GM13977 (cell line): Measurements from ENCODE around the gene ELOVL5.

ENCODE experiments used
- DNase-seq: peaks from one replicate; pipeline ENCODE4 v3.0.0; 2012; ENCODE audit warnings: low spot score
- in situ Hi-C: fragments of 300-500 bp; cut with MboI; formaldehyde crosslinking; loops from one replicate; pipeline ENCODE4 v1.12.0; 2022; ENCODE audit warnings: low sequenced_read_pairs, low pct_unique_long_range_greater_than_20kb, mixed read lengths, inconsistent platforms; ENCODE audit not compliant: unreplicated experiment
- TF ChIP-seq, protein P1 (sequence below): IDR thresholded peaks from 2 replicates; pipeline ENCODE4 v1.5.1; 2012; ENCODE audit warnings: mild to moderate bottlenecking, control low read depth; ENCODE audit not compliant: insufficient read depth; ENCODE audit errors: extremely low read depth, missing control alignments

The ELOVL5 gene

DNA sequence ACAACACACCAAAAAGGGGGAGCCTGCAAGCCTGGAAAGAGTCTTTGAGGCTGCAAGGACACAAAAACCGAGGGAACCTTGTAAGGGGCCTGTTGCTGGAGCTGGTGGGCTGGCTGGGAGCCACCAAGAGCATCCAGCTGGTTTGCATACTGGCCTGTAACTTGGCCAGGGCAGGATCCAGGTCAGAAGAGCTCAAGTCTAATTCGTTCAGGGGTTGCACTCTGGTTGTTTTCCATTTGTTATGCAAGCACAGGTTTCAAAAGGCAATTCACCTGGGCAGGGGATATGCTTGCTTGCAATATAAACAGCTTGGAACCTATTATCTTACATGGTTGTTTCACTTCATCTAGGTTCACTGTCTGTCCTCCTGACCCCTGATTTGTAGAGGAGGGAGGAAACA is 101.8 kb downstream of the ELOVL5 start:
- DNase-seq: no peak
- in situ Hi-C loops: no loop called here
- TF ChIP-seq, protein P1, sequence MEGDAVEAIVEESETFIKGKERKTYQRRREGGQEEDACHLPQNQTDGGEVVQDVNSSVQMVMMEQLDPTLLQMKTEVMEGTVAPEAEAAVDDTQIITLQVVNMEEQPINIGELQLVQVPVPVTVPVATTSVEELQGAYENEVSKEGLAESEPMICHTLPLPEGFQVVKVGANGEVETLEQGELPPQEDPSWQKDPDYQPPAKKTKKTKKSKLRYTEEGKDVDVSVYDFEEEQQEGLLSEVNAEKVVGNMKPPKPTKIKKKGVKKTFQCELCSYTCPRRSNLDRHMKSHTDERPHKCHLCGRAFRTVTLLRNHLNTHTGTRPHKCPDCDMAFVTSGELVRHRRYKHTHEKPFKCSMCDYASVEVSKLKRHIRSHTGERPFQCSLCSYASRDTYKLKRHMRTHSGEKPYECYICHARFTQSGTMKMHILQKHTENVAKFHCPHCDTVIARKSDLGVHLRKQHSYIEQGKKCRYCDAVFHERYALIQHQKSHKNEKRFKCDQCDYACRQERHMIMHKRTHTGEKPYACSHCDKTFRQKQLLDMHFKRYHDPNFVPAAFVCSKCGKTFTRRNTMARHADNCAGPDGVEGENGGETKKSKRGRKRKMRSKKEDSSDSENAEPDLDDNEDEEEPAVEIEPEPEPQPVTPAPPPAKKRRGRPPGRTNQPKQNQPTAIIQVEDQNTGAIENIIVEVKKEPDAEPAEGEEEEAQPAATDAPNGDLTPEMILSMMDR: no peak

DNA sequence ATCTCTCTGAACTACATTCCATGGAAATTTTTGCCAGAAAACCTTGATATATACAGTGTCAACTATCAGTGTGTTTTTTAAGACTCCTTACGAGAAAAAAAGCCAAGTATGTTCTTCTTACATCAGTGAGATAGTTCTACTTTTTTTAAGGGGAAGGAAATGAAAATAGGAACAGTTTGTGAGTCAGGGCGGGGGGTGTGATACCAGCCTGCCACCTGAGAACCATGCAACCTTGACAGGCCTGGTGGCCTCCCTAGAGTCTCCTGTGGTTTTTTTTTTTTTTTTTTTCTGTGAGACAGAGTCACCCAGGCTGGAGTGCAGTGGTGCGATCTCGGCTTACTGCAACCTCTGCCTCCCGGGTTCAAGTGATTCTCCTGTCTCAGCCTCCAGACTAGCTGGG is 103.8 kb downstream of the ELOVL5 start:
- DNase-seq: peak; percentile 53
- in situ Hi-C loops: no loop called here
- TF ChIP-seq, protein P1: no peak

DNA sequence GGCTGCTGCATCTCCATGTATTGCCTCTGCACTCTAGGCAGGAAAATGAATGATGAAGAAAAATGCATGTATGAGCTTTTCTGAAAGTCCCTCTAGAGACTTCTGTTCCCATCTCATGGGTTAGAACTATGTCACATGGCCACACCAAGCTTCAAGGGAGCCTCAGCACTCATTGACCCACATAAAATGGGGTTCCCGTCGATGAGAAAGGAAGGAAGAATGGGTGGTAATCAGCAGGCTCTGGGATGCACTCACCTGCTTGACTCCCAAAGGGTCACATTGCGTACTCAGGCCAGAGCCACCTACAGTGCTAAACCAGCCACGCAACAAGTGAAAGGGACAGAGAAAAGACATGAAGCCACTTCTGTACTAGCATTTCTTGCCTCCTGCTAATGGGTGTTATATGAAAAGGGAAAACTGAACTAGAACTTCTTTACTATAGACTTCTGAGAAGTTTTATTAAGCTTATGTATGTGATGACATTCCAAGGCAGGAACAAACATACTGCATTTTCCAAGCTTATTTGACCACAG is 104.3 kb downstream of the ELOVL5 start:
- DNase-seq: no peak
- in situ Hi-C loops: no loop called here
- TF ChIP-seq, protein P1: no peak

DNA sequence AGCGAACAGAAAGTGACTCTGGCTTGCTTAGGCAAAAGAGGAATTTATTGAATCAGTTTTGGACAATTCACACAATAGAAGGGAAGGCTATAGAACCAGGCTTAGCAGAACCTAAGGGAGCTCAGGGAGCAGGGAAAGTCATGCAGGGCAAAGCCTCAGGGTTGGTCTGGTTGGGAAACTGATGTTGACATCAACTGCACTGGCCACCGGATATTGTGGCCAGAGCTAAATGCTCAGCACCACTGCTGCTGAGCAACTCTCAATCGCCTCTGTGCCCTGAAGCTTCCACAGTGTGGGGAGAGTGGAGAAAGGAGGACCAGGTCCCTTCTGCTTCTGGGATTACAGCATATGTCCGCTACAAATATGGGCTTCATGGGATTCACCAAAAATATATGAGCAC is 106.8 kb downstream of the ELOVL5 start:
- in situ Hi-C loops: no loop called here
- no peak for DNase-seq

DNA sequence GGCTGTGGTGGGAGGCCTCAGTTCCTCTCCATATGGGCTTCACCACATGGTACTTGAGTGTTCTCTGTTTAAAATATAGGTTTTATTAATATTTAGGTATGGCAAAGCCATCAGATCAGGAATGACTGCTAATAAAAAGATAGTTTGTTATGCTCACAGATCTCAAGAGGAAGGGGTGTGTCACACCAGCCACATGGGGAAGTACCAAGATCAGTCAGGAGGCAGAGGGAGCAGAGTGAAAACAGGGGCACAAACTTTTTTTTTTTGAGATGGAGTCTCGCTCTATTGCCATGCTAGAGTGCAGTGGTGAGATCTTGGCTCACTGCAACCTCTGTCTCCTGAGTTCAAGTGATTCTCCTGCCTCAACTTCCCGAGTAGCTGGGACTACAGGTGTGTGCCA is 108.0 kb downstream of the ELOVL5 start:
- TF ChIP-seq, protein P1: no peak
- no peak for DNase-seq
- in situ Hi-C loops: no loop called here

More for the DNA sequence above, 106.8 kb downstream of the ELOVL5 start:
- TF ChIP-seq, protein P1: no peak

DNA sequence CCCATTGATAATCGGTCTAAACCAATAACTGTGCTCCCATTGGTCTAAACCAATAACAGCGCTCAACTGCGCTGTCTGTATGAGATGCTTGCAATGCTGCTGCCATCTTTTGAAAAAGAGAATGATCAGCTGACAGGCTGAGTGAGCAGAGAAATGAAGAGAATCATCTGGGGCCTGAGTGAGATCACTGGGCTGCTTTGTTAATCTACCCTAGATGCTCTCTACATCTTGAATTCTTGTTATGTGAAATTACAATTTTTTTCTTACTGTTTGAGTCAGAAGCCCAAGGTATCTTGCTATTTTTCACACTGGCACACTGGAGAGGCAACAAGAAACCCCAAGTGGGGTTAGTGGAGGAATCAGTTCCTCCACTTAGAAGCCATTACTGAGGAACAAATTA is 108.6 kb downstream of the ELOVL5 start:
- DNase-seq: no peak
- in situ Hi-C loops: no loop called here
- TF ChIP-seq, protein P1: no peak

DNA sequence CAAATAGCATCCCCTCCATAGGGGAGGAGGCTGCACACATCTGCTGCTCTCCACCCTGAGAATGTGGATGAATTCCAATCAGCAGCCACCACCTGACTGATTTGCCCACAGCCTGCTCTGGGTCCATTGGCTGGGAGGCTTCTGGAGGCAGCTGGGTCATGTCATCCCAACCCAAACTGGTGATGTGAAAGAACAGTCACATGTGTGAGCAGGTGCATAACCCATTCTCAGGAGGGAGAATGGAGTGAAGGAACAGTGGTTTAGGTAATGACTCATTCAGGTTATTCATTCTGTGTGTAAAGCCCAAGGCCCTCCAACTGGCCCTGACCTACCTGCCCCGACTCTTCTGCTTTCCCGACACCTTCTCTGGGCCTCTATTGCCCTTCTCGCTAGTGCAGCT is 109.2 kb downstream of the ELOVL5 start:
- in situ Hi-C loops: no loop called here
- TF ChIP-seq, protein P1: no peak

More for the DNA sequence above, 109.2 kb downstream of the ELOVL5 start:
- peak; percentile 28 for DNase-seq
